ENCODE results near the gene NRG3.

DNA sequence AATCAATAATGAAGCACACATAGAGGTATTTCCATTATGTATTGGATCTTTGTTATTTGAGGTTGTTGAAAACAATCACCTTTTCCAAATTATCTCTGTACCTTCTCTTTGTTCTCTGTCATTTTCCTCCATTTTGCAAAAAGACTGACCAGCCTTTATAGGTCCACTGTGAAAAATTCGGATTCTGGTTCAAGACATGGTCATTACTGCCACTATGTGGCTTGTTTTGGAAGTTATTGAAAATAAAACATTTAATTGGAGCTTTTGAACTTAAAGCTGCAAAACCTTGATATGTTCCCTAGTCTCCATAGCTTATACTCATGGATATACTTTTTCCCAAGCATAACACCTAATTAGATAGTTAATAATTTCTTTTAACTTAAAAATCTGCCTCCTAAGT lies 1094.4 kb downstream of the NRG3 start:
- TF ChIP-seq POLR2AphosphoS5 (IDR thresholded peaks at IDR 0.05; ENCODE audit: low read depth, low read length) (no peak), POLR2A (IDR thresholded peaks at IDR 0.05; ENCODE audit: low read depth, low read length) (no peak), SPI1 (IDR thresholded peaks at IDR 0.05; ENCODE audit: low read depth, low read length) (no peak), POU2F2 (IDR thresholded peaks at IDR 0.05; ENCODE audit: low read depth, low read length) (no peak), TAF1 (IDR thresholded peaks at IDR 0.05; ENCODE audit: low read depth, low read length) (no peak), PAX5 (IDR thresholded peaks at IDR 0.05; ENCODE audit: insufficient read depth, low read length, severe bottlenecking) (no peak)

Measured in GM12891 (cell line).